Measurements from ENCODE around the gene WDR93.

DNA sequence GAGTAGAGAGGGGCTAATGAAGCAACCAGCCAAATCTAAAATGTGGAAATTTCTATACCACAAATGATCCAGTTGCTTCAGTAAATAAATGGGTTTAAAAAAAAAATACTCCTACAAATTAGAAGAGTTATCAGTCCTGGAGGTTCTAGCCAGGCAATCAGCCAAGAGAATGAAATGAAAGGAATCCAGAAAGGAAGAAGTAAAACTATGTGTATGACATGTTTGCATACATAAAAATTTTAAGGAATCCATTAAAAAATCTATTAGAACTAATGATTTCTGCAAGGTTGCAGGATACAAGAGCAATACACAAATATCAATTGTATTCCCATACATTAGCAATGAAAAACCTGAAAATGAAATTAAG, 95.1 kb downstream of the WDR93 start:
- TF ChIP-seq POLR2AphosphoS5 (IDR thresholded peaks at IDR 0.05), result no peak
- TF ChIP-seq, protein P1, sequence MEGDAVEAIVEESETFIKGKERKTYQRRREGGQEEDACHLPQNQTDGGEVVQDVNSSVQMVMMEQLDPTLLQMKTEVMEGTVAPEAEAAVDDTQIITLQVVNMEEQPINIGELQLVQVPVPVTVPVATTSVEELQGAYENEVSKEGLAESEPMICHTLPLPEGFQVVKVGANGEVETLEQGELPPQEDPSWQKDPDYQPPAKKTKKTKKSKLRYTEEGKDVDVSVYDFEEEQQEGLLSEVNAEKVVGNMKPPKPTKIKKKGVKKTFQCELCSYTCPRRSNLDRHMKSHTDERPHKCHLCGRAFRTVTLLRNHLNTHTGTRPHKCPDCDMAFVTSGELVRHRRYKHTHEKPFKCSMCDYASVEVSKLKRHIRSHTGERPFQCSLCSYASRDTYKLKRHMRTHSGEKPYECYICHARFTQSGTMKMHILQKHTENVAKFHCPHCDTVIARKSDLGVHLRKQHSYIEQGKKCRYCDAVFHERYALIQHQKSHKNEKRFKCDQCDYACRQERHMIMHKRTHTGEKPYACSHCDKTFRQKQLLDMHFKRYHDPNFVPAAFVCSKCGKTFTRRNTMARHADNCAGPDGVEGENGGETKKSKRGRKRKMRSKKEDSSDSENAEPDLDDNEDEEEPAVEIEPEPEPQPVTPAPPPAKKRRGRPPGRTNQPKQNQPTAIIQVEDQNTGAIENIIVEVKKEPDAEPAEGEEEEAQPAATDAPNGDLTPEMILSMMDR (IDR thresholded peaks at IDR 0.05 in 8 of 11, conservative IDR thresholded peaks at IDR 0.05 in 3 of 11), result no peak

Measured in spleen (tissue), 7 donors.